Thyroid gland (tissue), 4 donors: ENCODE measurements around the gene USP37. TPM values are rescaled to one million over a fixed set of nuclear protein-coding genes. Genes with fewer than 3 reads are reported as not detected.

Experiments
- DNase-seq, 2 donors: peaks; one replicate each; pipeline ENCODE4 v3.0.0-alpha.2; 2019
- H3K27ac ChIP-seq, 3 donors: fragments of 200-600 bp; sonication (generic); 1 replicate in 2 of 3; 2 replicates in 1 of 3; pipeline ENCODE4 v1.5.1; 2016 to 2019; ENCODE audit warnings: mild to moderate bottlenecking in 1 of 3, moderate library complexity in 1 of 3
- H3K27me3 ChIP-seq: fragments of 200-600 bp; sonication (generic); one replicate; pipeline ENCODE4 v1.5.1; 2019
- H3K36me3 ChIP-seq, 2 donors: fragments of 200-600 bp; sonication (generic); one replicate each; pipeline ENCODE4 v1.5.1; 2016 to 2019
- H3K4me1 ChIP-seq, 2 donors: fragments of 200-600 bp; sonication (generic); one replicate each; pipeline ENCODE4 v1.5.1; 2017 to 2019
- H3K4me3 ChIP-seq, 3 donors: fragments of 200-600 bp; sonication (generic); replicated peaks in 1 of 3; 1 replicate in 2 of 3; 2 replicates in 1 of 3; pipeline ENCODE4 v1.5.1; 2016; ENCODE audit warnings: mild to moderate bottlenecking in 1 of 3
- H3K9me3 ChIP-seq: fragments of 200-600 bp; sonication (generic); one replicate; pipeline ENCODE4 v1.5.1; 2017
- CTCF ChIP-seq, 6 experiments: fragments of 200-600 bp in 3 of 6; fragments of 450-650 bp in 3 of 6; sonication (generic) in 3 of 6; IDR thresholded peaks; one replicate each; pipeline ENCODE4 v1.5.1; 2016 to 2019; ENCODE audit warnings: antibody characterized with exemption in 6 of 6, mild to moderate bottlenecking in 2 of 6, inconsistent platforms in 1 of 6, moderate library complexity in 1 of 6
- POLR2A ChIP-seq, 2 donors: fragments of 450-650 bp; IDR thresholded peaks; one replicate each; pipeline ENCODE4 v1.6.1; 2017; ENCODE audit warnings: antibody characterized with exemption in 2 of 2, mild to moderate bottlenecking in 2 of 2, moderate library complexity in 1 of 2
- WGBS, 2 donors: methylation state at CpG; one replicate each; pipeline ENCODE4 v1.1.5; 2017; 5-methylcytosine and 5-hydroxymethylcytosine counted together
- intact Hi-C: fragments of 100-400 bp; cut with DNase I; formaldehyde crosslinking; loops from one replicate; pipeline ENCODE4 v1.15.1; 2023
- total RNA-seq, 4 donors: library from RNA; depleted of rRNA; stranded (reverse); fragments of >200 nt; gene quantifications; one replicate each; pipeline ENCODE4 v1.2.3, GENCODE V29; 2016

USP37 gene
- total RNA-seq, 4 donors from 2014 or later: 10.6 to 22.4 (median 15.8) TPM

GRCh38 chr2:218405086-218405745 is 162.9 kb downstream of the USP37 start:
- no peak for TF ChIP-seq POLR2A (IDR thresholded peaks at IDR 0.05)
- TF ChIP-seq CTCF (IDR thresholded peaks at IDR 0.05): no peak
- DNase-seq: no peak
- Histone ChIP-seq H3K27me3 (no peaks in the 10 kb centered on the region), H3K9me3 (no peaks in the 10 kb centered on the region), H3K27ac (peak overlapping the region; percentile 57 to 92 (median 81)), H3K4me1 (peaks cover 36 to 50% of the 10 kb centered on the region in 2 donors), H3K4me3 (no peak overlapping the region), H3K36me3 (peaks cover 31 to 37% of the 10 kb centered on the region in 2 donors)
- 64 to 75% methylated on average over 5 to 8 of the region's 8 CpGs for WGBS, 2 donors
- intact Hi-C loops: loop anchor here (5.0 to 10.0 kb wide), 2 partner anchors 62 to 250 kb away; partner anchors contain the start of genes BCS1L and ZNF142

GRCh38 chr2:218404351-218405085 is 163.6 kb downstream of the USP37 start:
- 43 to 63% methylated on average over 5 to 7 of the region's 16 CpGs for WGBS, 2 donors
- Histone ChIP-seq H3K4me3 (no peak overlapping the region), H3K27me3 (no peaks in the 10 kb centered on the region), H3K27ac (peak overlapping the region in 2 of 3 donors; percentile 57 to 81), H3K9me3 (no peaks in the 10 kb centered on the region), H3K4me1 (peaks cover 36 to 50% of the 10 kb centered on the region in 2 donors), H3K36me3 (peaks cover 31 to 41% of the 10 kb centered on the region in 2 donors)
- intact Hi-C loops: loop anchor here (5.0 to 10.0 kb wide), 4 partner anchors 63 to 250 kb away; partner anchors contain the start of genes AAMP, BCS1L, CNOT9 and PNKD
- TF ChIP-seq POLR2A (IDR thresholded peaks at IDR 0.05) (no peak), CTCF (IDR thresholded peaks at IDR 0.05) (no peak)
- DNase-seq: no peak

GRCh38 chr2:218403810-218404209 is 164.3 kb downstream of the USP37 start:
- H3K27me3 ChIP-seq: no peaks in the 10 kb centered on the region
- H3K4me1 ChIP-seq: peaks cover 40 to 50% of the 10 kb centered on the region in 2 donors
- peaks cover 31 to 41% of the 10 kb centered on the region in 2 donors for H3K36me3 ChIP-seq
- 64 to 71% methylated on average over 7 of the region's 7 CpGs for WGBS, 2 donors
- intact Hi-C loops: loop anchor here (5.0 to 10.0 kb wide), 3 partner anchors 132 to 251 kb away; partner anchors contain the start of genes AAMP, BCS1L, CNOT9 and PNKD
- TF ChIP-seq POLR2A (IDR thresholded peaks at IDR 0.05): no peak
- no peak for TF ChIP-seq CTCF (IDR thresholded peaks at IDR 0.05)
- H3K9me3 ChIP-seq: no peaks in the 10 kb centered on the region
- H3K27ac ChIP-seq: no peak overlapping the region
- no peak for DNase-seq
- H3K4me3 ChIP-seq: no peak overlapping the region

GRCh38 chr2:218402911-218403411 is 165.2 kb downstream of the USP37 start:
- H3K9me3 ChIP-seq: no peaks in the 10 kb centered on the region
- TF ChIP-seq POLR2A (IDR thresholded peaks at IDR 0.05) (no peak), CTCF (IDR thresholded peaks at IDR 0.05) (no peak)
- DNase-seq: no peak
- peaks cover 31 to 41% of the 10 kb centered on the region in 2 donors for H3K36me3 ChIP-seq
- H3K4me3 ChIP-seq: no peak overlapping the region
- H3K27me3 ChIP-seq: no peaks in the 10 kb centered on the region
- intact Hi-C loops: loop anchor here (5.0 to 10.0 kb wide), 3 partner anchors 131 to 252 kb away; partner anchors contain the start of genes AAMP, BCS1L, CNOT9 and PNKD
- 85 to 87% methylated on average over 10 to 16 of the region's 26 CpGs for WGBS, 2 donors
- peaks cover 45 to 53% of the 10 kb centered on the region in 2 donors for H3K4me1 ChIP-seq
- H3K27ac ChIP-seq: no peak overlapping the region
